WTC11 (cell line): ENCODE data around the gene NR0B1. TPM values are rescaled to one million over a fixed set of nuclear protein-coding genes. Genes with fewer than 3 reads are reported as not detected.

Experiments
- ATAC-seq: fragments of 200-7000 bp; cut with Tn5 transposase; 2 replicates; pipeline ENCODE4 v1.10.0; 2021; ENCODE audit warnings: mild to moderate bottlenecking, moderate library complexity
- Bru-seq: library from RNA; stranded (reverse); fragments of 400-500 nt; gene quantifications from one replicate; lab custom pipeline; 2021; lab: Mats Ljungman, UMichigan
- CTCF ChIA-PET: fragments of 300-600 bp; sonication (Branson Sonifier 250); formaldehyde crosslinking; loops from one replicate; lab custom pipeline; 2021; ENCODE audit warnings: antibody characterized with exemption; lab: Charles Lee
- POLR2A ChIA-PET: fragments of 350-600 bp; sonication (Branson Sonifier 250); formaldehyde crosslinking; loops from one replicate; lab custom pipeline; 2021; ENCODE audit warnings: antibody characterized with exemption; lab: Charles Lee
- DNase-seq: peaks from one replicate; pipeline ENCODE4 v3.0.0; 2021; ENCODE audit warnings: low spot score
- H3K27ac Mint-ChIP-seq: 2 replicates; pipeline ENCODE4 v1.8.0; 2021; ENCODE audit warnings: mixed read lengths
- H3K27me3 Mint-ChIP-seq: 2 replicates; pipeline ENCODE4 v1.8.0; 2021; ENCODE audit warnings: low read depth, mild to moderate bottlenecking, moderate library complexity, mixed read lengths
- H3K36me3 Mint-ChIP-seq: 2 replicates; pipeline ENCODE4 v1.8.0; 2021; ENCODE audit warnings: mixed read lengths
- H3K4me1 Mint-ChIP-seq: 2 replicates; pipeline ENCODE4 v1.8.0; 2022; ENCODE audit warnings: mixed read lengths
- H3K4me3 Mint-ChIP-seq: 2 replicates; pipeline ENCODE4 v1.8.0; 2021; ENCODE audit warnings: mild to moderate bottlenecking, moderate library complexity, mixed read lengths
- H3K9me3 Mint-ChIP-seq: 2 replicates; pipeline ENCODE4 v1.8.0; 2021; ENCODE audit warnings: mixed read lengths
- ATF2 ChIP-seq: sonication (generic); formaldehyde crosslinking; IDR thresholded peaks from 2 replicates; pipeline ENCODE4 v1.8.1; 2022; ENCODE audit warnings: low read depth, missing genetic modification reagents, borderline replicate concordance
- CREM ChIP-seq: sonication (generic); formaldehyde crosslinking; IDR thresholded peaks from 2 replicates; pipeline ENCODE4 v1.8.1; 2022; ENCODE audit warnings: mild to moderate bottlenecking, missing genetic modification reagents, moderate library complexity
- E2F4 ChIP-seq: sonication (generic); formaldehyde crosslinking; IDR thresholded peaks from 2 replicates; pipeline ENCODE4 v1.8.1; 2022; ENCODE audit warnings: low read depth, mild to moderate bottlenecking, moderate library complexity, missing genetic modification reagents, borderline replicate concordance
- ELF4 ChIP-seq: sonication (generic); formaldehyde crosslinking; IDR thresholded peaks from 2 replicates; pipeline ENCODE4 v1.8.1; 2022; ENCODE audit warnings: low read depth, mild to moderate bottlenecking, moderate library complexity, missing genetic modification reagents
- GTF2I ChIP-seq: fragments of 250-450 bp; sonication (Bioruptor Pico); conservative IDR thresholded peaks from 2 replicates; pipeline ENCODE4 v1.4.0; 2021; ENCODE audit warnings: mild to moderate bottlenecking
- IRF1 ChIP-seq: sonication (generic); formaldehyde crosslinking; IDR thresholded peaks from 2 replicates; pipeline ENCODE4 v1.8.0; 2023; ENCODE audit warnings: missing genetic modification reagents
- JAZF1 ChIP-seq: fragments of 250-450 bp; sonication (Bioruptor Pico); IDR thresholded peaks from 2 replicates; pipeline ENCODE4 v1.9.0; 2021; ENCODE audit warnings: moderate library complexity, mild to moderate bottlenecking, inconsistent platforms
- MAX ChIP-seq: sonication (generic); formaldehyde crosslinking; IDR thresholded peaks from 2 replicates; pipeline ENCODE4 v1.8.0; 2022; ENCODE audit warnings: mild to moderate bottlenecking, missing genetic modification reagents
- PRRX2 ChIP-seq: fragments of 250-450 bp; sonication (Bioruptor Pico); IDR thresholded peaks from 2 replicates; pipeline ENCODE4 v1.8.0; 2021; ENCODE audit warnings: mild to moderate bottlenecking
- SMAD4 ChIP-seq: sonication (generic); formaldehyde crosslinking; IDR thresholded peaks from 2 replicates; pipeline ENCODE4 v1.8.0; 2022; ENCODE audit warnings: mild to moderate bottlenecking, missing genetic modification reagents
- TCF7 ChIP-seq: sonication (generic); formaldehyde crosslinking; IDR thresholded peaks from 2 replicates; pipeline ENCODE4 v1.8.0; 2022; ENCODE audit warnings: mild to moderate bottlenecking, low read depth, missing genetic modification reagents, moderate library complexity
- TEAD1 ChIP-seq: sonication (generic); formaldehyde crosslinking; IDR thresholded peaks from 2 replicates; pipeline ENCODE4 v1.8.0; 2022; ENCODE audit warnings: mild to moderate bottlenecking, missing genetic modification reagents
- TEAD4 ChIP-seq: sonication (generic); formaldehyde crosslinking; IDR thresholded peaks from 2 replicates; pipeline ENCODE4 v1.8.0; 2022; ENCODE audit warnings: mild to moderate bottlenecking, missing genetic modification reagents
- USF2 ChIP-seq: sonication (generic); formaldehyde crosslinking; IDR thresholded peaks from 2 replicates; pipeline ENCODE4 v1.8.1; 2023; ENCODE audit warnings: mild to moderate bottlenecking, missing genetic modification reagents, moderate library complexity
- ZBTB21 ChIP-seq: sonication (generic); formaldehyde crosslinking; IDR thresholded peaks from 2 replicates; pipeline ENCODE4 v1.8.1; 2023; ENCODE audit warnings: mild to moderate bottlenecking, missing genetic modification reagents, borderline replicate concordance
- ZNF138 ChIP-seq: sonication (generic); formaldehyde crosslinking; conservative IDR thresholded peaks from 2 replicates; pipeline ENCODE4 v1.8.1; 2022; ENCODE audit warnings: mild to moderate bottlenecking, moderate library complexity, missing genetic modification reagents
- ZNF281 ChIP-seq: sonication (generic); formaldehyde crosslinking; IDR thresholded peaks from 2 replicates; pipeline ENCODE4 v1.8.0; 2023; ENCODE audit warnings: mild to moderate bottlenecking, missing genetic modification reagents
- ZNF425 ChIP-seq: fragments of 250-450 bp; sonication (Bioruptor Pico); conservative IDR thresholded peaks from 2 replicates; pipeline ENCODE4 v1.9.0; 2021; ENCODE audit warnings: mild to moderate bottlenecking
- ZNF512 ChIP-seq: sonication (generic); formaldehyde crosslinking; IDR thresholded peaks from 2 replicates; pipeline ENCODE4 v1.8.1; 2022; ENCODE audit warnings: missing genetic modification reagents, borderline replicate concordance
- long read RNA-seq, 3 experiments: library from RNA in 1 of 3; library from capped mRNA in 1 of 3; library from polyadenylated mRNA in 1 of 3; unstranded in 2 of 3; stranded (forward) in 1 of 3; transcript quantifications; one replicate each; pipeline ENCODE4 v2.0.0, GENCODE V29; 2021
- total RNA-seq: library from RNA; stranded (reverse); gene quantifications from 3 replicates; pipeline ENCODE4 v1.2.3, GENCODE V29; 2021

Gene NR0B1
- total RNA-seq (0.09 to 0.20 TPM in 2 of 3 replicates, not detected in the other), Bru-seq, nascent RNA (percentile 7 among the genes with signal in this experiment)
- long read RNA-seq, experiment 1: 0 reads
- long read RNA-seq, experiment 2, partial matches to known transcripts: 0 of 1 reads
- long read RNA-seq, experiment 2, other reads (novel, unspliced or antisense): 0 of 1 reads
- long read RNA-seq, experiment 3: 0 reads

GRCh38 chrX:30309139-30309571, at the start of gene NR0B1:
Gene NR0B1 (minus strand): TSS chrX:30309390. CDS start chrX:30309363, 27 bp downstream.
- Mint-ChIP-seq H3K27me3 (peaks cover 54% of the 10 kb centered on the region), H3K27ac (no peak within 1 kb of the TSS), H3K4me3 (peak within 1 kb of the TSS; percentile 57), H3K9me3 (no peaks in the 10 kb centered on the region), H3K4me1 (no peaks in the 10 kb centered on the region), H3K36me3 (no peaks in the 10 kb centered on the region)
- ChIA-PET CTCF (no interaction called here), POLR2A (no interaction called here)
- DNase-seq (peak; percentile 14), ATAC-seq (peak; percentile 70)
- TF ChIP-seq TCF7 (CRISPR knock-in tag) (no peak), PRRX2 (CRISPR knock-in tag) (no peak), ZNF138 (no peak), ATF2 (CRISPR knock-in tag) (no peak), MAX (0 out of 2 replicates have a peak, but pooled peaks have one; percentile 5)

GRCh38 chrX:30349946-30350345, 40.8 kb upstream of the NR0B1 start:
- Mint-ChIP-seq H3K9me3 (peaks cover 26% of the 10 kb centered on the region), H3K4me1 (no peaks in the 10 kb centered on the region), H3K27ac (no peak overlapping the region), H3K4me3 (no peak overlapping the region), H3K36me3 (peaks cover 4% of the 10 kb centered on the region), H3K27me3 (no peaks in the 10 kb centered on the region; the same call in 1 of the 2 replicates)
- CTCF ChIA-PET: no interaction called here
- DNase-seq: no peak
- POLR2A ChIA-PET: no interaction called here
- no peak for ATAC-seq
- TF ChIP-seq E2F4 (CRISPR knock-in tag) (no peak), TEAD4 (CRISPR knock-in tag) (no peak), USF2 (CRISPR knock-in tag) (no peak), CREM (CRISPR knock-in tag) (no peak), JAZF1 (CRISPR knock-in tag) (no peak), GTF2I (no peak), SMAD4 (CRISPR knock-in tag) (no peak), ZBTB21 (CRISPR knock-in tag) (no peak), ELF4 (CRISPR knock-in tag) (no peak)

- H3K9me3 Mint-ChIP-seq: peaks cover 5% of the 10 kb centered on the region; the same call in 1 of the 2 replicates
- ChIA-PET CTCF (interaction anchor here (0.7 kb wide), 1 partner anchor 202 kb away, joined by 4 read pairs; no protein-coding TSS in a partner anchor), POLR2A (no interaction called here)
- no peak overlapping the region for H3K4me3 Mint-ChIP-seq
- H3K36me3 Mint-ChIP-seq: no peaks in the 10 kb centered on the region
- peak; percentile 72 for ATAC-seq
- no peaks in the 10 kb centered on the region; the same call in 1 of the 2 replicates for H3K27me3 Mint-ChIP-seq
- peak; percentile 30 for DNase-seq
- H3K4me1 Mint-ChIP-seq: no peaks in the 10 kb centered on the region
- H3K27ac Mint-ChIP-seq: no peak overlapping the region
- TF ChIP-seq IRF1: no peak
- no peak for TF ChIP-seq E2F4 (CRISPR knock-in tag)
- TF ChIP-seq ZNF281 (CRISPR knock-in tag): no peak
- no peak for TF ChIP-seq TEAD1 (CRISPR knock-in tag)
- TF ChIP-seq ZNF512: no peak
- TF ChIP-seq ZNF425 (CRISPR knock-in tag): no peak
Measured at GRCh38 chrX:30343206-30343605, 34.0 kb upstream of the NR0B1 start.
